Vagina (tissue), 2 donors: ENCODE measurements around the gene MFNG. TPM values are rescaled to one million over a fixed set of nuclear protein-coding genes. Genes with fewer than 3 reads are reported as not detected.

ENCODE experiments used
- DNase-seq, 2 donors: peaks; one replicate each; pipeline ENCODE4 v3.0.0-alpha.2; 2017; ENCODE audit errors: extremely low spot score in 2 of 2
- H3K27ac ChIP-seq: fragments of 200-600 bp; sonication (generic); one replicate; pipeline ENCODE4 v1.5.1; 2019
- H3K27me3 ChIP-seq: fragments of 200-600 bp; sonication (generic); one replicate; pipeline ENCODE4 v1.5.1; 2019
- H3K36me3 ChIP-seq, 2 donors: fragments of 200-600 bp; sonication (generic); one replicate each; pipeline ENCODE4 v1.5.1; 2017 to 2019
- H3K4me1 ChIP-seq: fragments of 200-600 bp; sonication (generic); one replicate; pipeline ENCODE4 v1.5.1; 2019
- H3K4me3 ChIP-seq, 2 donors: fragments of 200-600 bp; sonication (generic); 1 replicate in 1 of 2; 2 replicates in 1 of 2; pipeline ENCODE4 v1.5.1; 2016 to 2019
- H3K9me3 ChIP-seq: fragments of 200-600 bp; sonication (generic); one replicate; pipeline ENCODE4 v1.5.1; 2019
- POLR2A ChIP-seq, 2 donors: fragments of 450-650 bp; IDR thresholded peaks; one replicate each; pipeline ENCODE4 v1.6.1; 2017; ENCODE audit warnings: antibody characterized with exemption in 2 of 2, mild to moderate bottlenecking in 2 of 2, moderate library complexity in 2 of 2
- POLR2AphosphoS5 ChIP-seq, 2 donors: sonication (generic); formaldehyde crosslinking; IDR thresholded peaks; one replicate each; pipeline ENCODE4 v1.9.0; 2017; ENCODE audit warnings: antibody characterized with exemption in 2 of 2, mild to moderate bottlenecking in 2 of 2, low read depth in 1 of 2; ENCODE audit not compliant: insufficient read depth in 1 of 2
- intact Hi-C: fragments of 100-400 bp; cut with DNase I; formaldehyde crosslinking; loops from one replicate; pipeline ENCODE4 v1.15.1; 2023
- total RNA-seq: library from RNA; depleted of rRNA; stranded (reverse); fragments of >200 nt; gene quantifications from one replicate; pipeline ENCODE4 v1.2.3, GENCODE V29; 2016
- TF ChIP-seq, protein P1 (sequence below), 3 experiments: fragments of 450-650 bp in 2 of 3; fragments of 200-600 bp in 1 of 3; sonication (generic) in 1 of 3; IDR thresholded peaks; one replicate each; pipeline ENCODE4 v1.5.1; 2017 to 2019; ENCODE audit warnings: antibody characterized with exemption in 3 of 3, mild to moderate bottlenecking in 2 of 3, moderate library complexity in 2 of 3

MFNG gene
- total RNA-seq, 1 donor from 2014 or later: 15.2 TPM

DNA sequence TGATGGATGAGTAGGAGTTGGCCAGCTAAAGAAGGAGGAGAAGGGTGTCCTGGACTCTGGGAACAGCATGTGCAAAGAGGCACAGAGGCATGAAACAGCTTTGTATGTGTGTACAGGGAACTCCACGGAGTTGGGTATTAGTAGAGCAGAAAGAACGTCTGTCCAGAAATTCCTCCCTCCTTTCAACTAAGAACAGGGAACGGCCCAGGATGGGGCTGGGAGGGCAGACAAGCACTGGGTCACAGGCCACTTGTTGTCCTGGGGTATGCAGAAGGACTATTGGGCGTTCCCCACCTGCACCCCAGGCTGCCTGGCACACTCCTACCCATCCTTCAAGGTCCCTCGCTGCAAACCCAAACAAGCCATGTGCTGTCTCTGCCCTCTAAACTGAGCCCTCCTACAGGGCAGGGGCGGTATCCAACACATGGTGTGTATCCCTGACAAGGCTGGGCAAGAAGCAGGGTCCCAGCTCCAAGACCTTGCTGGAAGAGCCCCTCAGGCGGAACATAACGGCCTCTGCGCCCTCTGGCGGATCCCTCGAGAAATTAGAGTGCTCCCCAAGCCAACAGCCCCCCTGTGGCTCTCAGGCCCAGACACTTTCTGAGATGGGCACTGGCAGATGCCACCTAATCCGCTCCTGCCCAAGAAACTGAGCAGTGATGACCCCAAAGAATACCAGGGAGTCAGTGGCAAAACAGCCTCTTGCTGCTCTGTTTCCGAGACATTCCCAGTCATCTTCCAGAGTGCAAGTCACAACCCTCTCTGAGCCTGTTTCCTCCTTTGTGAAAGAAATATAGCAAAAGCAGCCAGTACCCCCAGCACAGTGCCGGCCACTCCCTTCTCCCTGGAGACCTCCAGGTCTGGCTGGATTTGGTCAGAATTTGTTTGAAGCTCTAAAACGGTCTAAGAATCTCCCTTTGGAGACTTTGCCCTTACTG is 57.3 kb downstream of the MFNG start:
- no peak overlapping the region for H3K27ac ChIP-seq
- intact Hi-C loops: no loop called here
- no peak overlapping the region for H3K4me3 ChIP-seq
- peaks cover 17% of the 10 kb centered on the region for H3K4me1 ChIP-seq
- H3K36me3 ChIP-seq: no peaks in the 10 kb centered on the region
- H3K27me3 ChIP-seq: peaks cover 16% of the 10 kb centered on the region
- no peaks in the 10 kb centered on the region for H3K9me3 ChIP-seq
- DNase-seq: no peak
- no peak for TF ChIP-seq POLR2A (IDR thresholded peaks at IDR 0.05)
- TF ChIP-seq, protein P1, sequence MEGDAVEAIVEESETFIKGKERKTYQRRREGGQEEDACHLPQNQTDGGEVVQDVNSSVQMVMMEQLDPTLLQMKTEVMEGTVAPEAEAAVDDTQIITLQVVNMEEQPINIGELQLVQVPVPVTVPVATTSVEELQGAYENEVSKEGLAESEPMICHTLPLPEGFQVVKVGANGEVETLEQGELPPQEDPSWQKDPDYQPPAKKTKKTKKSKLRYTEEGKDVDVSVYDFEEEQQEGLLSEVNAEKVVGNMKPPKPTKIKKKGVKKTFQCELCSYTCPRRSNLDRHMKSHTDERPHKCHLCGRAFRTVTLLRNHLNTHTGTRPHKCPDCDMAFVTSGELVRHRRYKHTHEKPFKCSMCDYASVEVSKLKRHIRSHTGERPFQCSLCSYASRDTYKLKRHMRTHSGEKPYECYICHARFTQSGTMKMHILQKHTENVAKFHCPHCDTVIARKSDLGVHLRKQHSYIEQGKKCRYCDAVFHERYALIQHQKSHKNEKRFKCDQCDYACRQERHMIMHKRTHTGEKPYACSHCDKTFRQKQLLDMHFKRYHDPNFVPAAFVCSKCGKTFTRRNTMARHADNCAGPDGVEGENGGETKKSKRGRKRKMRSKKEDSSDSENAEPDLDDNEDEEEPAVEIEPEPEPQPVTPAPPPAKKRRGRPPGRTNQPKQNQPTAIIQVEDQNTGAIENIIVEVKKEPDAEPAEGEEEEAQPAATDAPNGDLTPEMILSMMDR (IDR thresholded peaks at IDR 0.05): peak in 1 of 3 experiments; percentile 24
- TF ChIP-seq POLR2AphosphoS5 (IDR thresholded peaks at IDR 0.05; ENCODE audit: insufficient read depth in 1 of 2, low read depth in 1 of 2): no peak

DNA sequence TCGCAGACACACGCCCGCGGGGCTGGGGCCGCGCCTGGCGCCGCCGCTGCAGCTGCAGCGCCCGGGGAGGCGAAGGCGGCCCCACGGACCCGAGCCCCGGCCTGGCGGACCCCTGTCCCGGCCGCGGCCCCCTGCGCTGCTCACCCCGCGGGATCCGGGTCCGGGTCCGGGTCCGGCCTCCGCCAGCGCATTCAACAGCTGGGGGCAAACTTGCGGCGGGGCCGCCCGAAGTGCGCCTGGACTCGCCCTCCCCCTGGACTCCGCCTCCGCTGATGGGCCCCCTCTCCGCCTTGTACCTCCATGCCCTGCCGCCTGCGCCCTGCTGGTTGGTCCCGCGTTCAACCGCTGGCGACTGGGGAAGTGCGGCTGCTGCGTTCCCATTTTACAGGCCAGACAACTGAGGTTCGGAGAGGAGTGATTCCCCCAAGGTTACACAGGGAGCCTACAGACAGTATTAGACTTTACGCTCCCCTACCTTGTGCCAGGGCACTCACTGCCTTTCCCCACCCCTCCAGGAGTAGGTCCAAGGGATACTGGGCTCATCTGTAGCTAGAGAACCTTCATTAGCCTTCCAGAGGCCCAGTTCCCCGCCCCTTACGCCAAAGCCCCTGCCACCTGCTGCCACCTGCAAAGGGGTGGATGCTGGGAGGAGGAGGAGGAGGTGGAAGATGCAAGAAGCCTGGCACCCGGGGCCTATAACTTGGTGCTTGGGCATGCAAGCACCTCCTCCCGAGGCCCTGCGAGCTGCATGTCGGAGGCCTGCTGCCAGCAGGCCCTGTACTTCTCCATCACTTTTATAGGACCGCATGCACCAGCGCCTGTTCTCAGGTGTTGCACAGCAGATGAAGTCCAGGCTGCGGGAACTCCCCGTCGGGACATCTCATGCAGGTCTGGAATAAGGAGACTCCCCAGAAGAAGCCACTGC is 58.2 kb downstream of the MFNG start:
- H3K27me3 ChIP-seq: peaks cover 16% of the 10 kb centered on the region
- TF ChIP-seq POLR2A (IDR thresholded peaks at IDR 0.05) (no peak), POLR2AphosphoS5 (IDR thresholded peaks at IDR 0.05; ENCODE audit: insufficient read depth in 1 of 2, low read depth in 1 of 2) (no peak)
- TF ChIP-seq, protein P1 (IDR thresholded peaks at IDR 0.05): no peak
- peak overlapping the region; percentile 32 to 55 for H3K4me3 ChIP-seq
- no peak overlapping the region for H3K27ac ChIP-seq
- peaks cover 17% of the 10 kb centered on the region for H3K4me1 ChIP-seq
- H3K9me3 ChIP-seq: no peaks in the 10 kb centered on the region
- intact Hi-C loops: no loop called here
- H3K36me3 ChIP-seq: no peaks in the 10 kb centered on the region
- no peak for DNase-seq

DNA sequence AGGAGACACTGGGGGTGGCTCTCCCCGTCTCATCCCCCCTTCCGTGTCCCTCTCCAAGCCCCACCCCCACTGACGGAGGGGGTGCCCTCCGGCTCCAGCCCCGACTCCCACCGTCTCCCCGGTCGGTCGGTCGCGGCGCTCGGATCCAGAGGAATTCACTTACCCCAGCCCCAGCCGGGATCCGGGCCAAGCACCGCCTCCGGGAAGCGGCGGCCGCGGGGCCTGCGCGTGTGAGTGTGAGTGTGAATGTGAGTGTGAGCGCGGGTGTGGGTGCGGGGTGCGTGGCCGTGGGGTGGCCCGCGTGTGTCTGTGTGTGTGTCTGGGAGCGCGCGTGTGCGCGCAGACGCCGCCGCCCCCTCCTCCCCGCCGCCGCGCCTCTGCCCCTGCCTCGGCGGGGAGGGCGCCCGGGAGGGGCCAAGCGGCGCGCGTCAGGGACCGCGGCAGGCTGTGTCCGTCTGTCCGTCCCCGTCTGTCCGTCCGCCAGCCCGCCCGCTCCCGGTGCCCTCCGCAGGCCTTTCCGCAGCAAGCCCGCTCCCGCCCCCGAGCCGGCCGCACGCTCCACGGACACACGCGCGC is 59.0 kb downstream of the MFNG start, which contains the start of gene ELFN2:
TSS of gene ELFN2 (minus strand) at position 345 of the 576 bp plus-strand sequence. CDS start 51,945 bp downstream, outside the sequence.
- no peak for DNase-seq
- H3K4me3 ChIP-seq: peak within 1 kb of the TSS; percentile 32 to 55
- H3K36me3 ChIP-seq: no peaks in the 10 kb centered on the region
- peaks cover 16% of the 10 kb centered on the region for H3K27me3 ChIP-seq
- H3K4me1 ChIP-seq: peaks cover 17% of the 10 kb centered on the region
- H3K27ac ChIP-seq: no peak within 1 kb of the TSS
- no peaks in the 10 kb centered on the region for H3K9me3 ChIP-seq
- TF ChIP-seq POLR2AphosphoS5 (IDR thresholded peaks at IDR 0.05; ENCODE audit: insufficient read depth in 1 of 2, low read depth in 1 of 2): no peak
- TF ChIP-seq, protein P1 (IDR thresholded peaks at IDR 0.05): no peak
- TF ChIP-seq POLR2A (IDR thresholded peaks at IDR 0.05): no peak
- intact Hi-C loops: no loop called here

DNA sequence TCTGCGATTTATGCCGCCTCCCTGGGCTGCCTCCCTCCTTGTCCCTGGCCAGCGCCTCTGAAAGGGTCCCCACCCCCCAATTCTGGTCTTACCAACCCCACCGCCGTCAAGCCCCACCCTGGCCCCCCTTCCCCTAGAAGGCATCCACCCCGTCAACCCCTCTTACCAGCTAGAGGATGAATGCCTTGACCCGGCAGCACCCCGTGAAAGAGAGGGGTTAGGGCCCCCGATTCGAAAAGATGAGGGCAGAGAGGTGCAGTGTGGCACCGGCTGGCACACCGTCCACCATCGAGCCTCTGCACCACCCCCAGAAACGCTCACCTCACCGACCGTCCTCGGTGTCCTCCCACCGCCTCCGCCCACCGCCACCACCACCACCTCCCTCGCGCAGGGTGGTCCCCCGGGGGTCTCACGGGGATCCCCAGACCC is 59.5 kb downstream of the MFNG start:
- intact Hi-C loops: no loop called here
- Histone ChIP-seq H3K9me3 (no peaks in the 10 kb centered on the region), H3K4me1 (peaks cover 17% of the 10 kb centered on the region), H3K4me3 (peak overlapping the region; percentile 32 to 55), H3K36me3 (no peaks in the 10 kb centered on the region), H3K27ac (no peak overlapping the region), H3K27me3 (peaks cover 16% of the 10 kb centered on the region)
- TF ChIP-seq POLR2AphosphoS5 (IDR thresholded peaks at IDR 0.05; ENCODE audit: insufficient read depth in 1 of 2, low read depth in 1 of 2): no peak
- TF ChIP-seq, protein P1 (IDR thresholded peaks at IDR 0.05): no peak
- no peak for TF ChIP-seq POLR2A (IDR thresholded peaks at IDR 0.05)
- no peak for DNase-seq
